Panc1 (cell line): Measurements from ENCODE around the gene LVRN. TPM values are rescaled to one million over a fixed set of nuclear protein-coding genes. Genes with fewer than 3 reads are reported as not detected.

Experiments
- ATAC-seq: fragments of 200-7000 bp; cut with Tn5 transposase; 2 replicates; pipeline ENCODE4 v1.9.1; 2020; ENCODE audit warnings: mild to moderate bottlenecking, moderate library complexity
- BruUV-seq: library from RNA; stranded (reverse); fragments of 400-500 nt; replicated peaks from 2 replicates; lab custom pipeline; 2021; lab: Mats Ljungman, UMichigan
- CTCF ChIA-PET: fragments of 300-600 bp; sonication (Branson Sonifier 250); formaldehyde crosslinking; loops from one replicate; lab custom pipeline; 2022; ENCODE audit warnings: antibody characterized with exemption; lab: Charles Lee
- POLR2A ChIA-PET: fragments of 300-600 bp; sonication (Branson Sonifier 250); formaldehyde crosslinking; loops from one replicate; lab custom pipeline; 2022; ENCODE audit warnings: antibody characterized with exemption; lab: Charles Lee
- DNase-seq: peaks from one replicate; pipeline ENCODE4 v3.0.0-alpha.2; 2010; ENCODE audit warnings: low read depth, low spot score
- H3K27ac ChIP-seq: 2 replicates; pipeline ENCODE4 v1.5.1; 2011; ENCODE audit warnings: mild to moderate bottlenecking, low read length, inconsistent platforms
- H3K27me3 ChIP-seq: fragments of 200-500 bp; sonication (Bioruptor generic); 2 replicates; pipeline ENCODE4 v1.6.0; 2014; ENCODE audit warnings: low read length, inconsistent platforms; ENCODE audit not compliant: control insufficient read depth, insufficient read depth
- H3K36me3 ChIP-seq: fragments of 200-500 bp; sonication (Bioruptor generic); 2 replicates; pipeline ENCODE4 v1.5.1; 2014; ENCODE audit warnings: inconsistent platforms, mild to moderate bottlenecking, low read length, moderate library complexity; ENCODE audit not compliant: control insufficient read depth, insufficient read depth
- H3K4me1 ChIP-seq: 2 replicates; pipeline ENCODE4 v1.5.1; 2011; ENCODE audit warnings: inconsistent platforms, mild to moderate bottlenecking, low read length, moderate library complexity; ENCODE audit not compliant: control insufficient read depth, insufficient read depth
- H3K4me3 ChIP-seq, 2 experiments: 2 replicates each; pipeline ENCODE4 v1.5.1; 2011 to 2012; ENCODE audit warnings: low read depth in 2 of 2, low read length in 2 of 2, mild to moderate bottlenecking in 2 of 2, inconsistent platforms in 1 of 2, moderate library complexity in 1 of 2
- H3K9me3 ChIP-seq: fragments of 200-500 bp; sonication (Bioruptor generic); 2 replicates; pipeline ENCODE4 v1.5.1; 2014; ENCODE audit warnings: low read depth, mild to moderate bottlenecking, inconsistent platforms, low read length, moderate library complexity; ENCODE audit not compliant: control insufficient read depth, insufficient read depth
- CTCF ChIP-seq: fragments of 450-650 bp; IDR thresholded peaks from 2 replicates; pipeline ENCODE4 v1.5.1; 2017; ENCODE audit warnings: mild to moderate bottlenecking
- POLR2AphosphoS5 ChIP-seq: IDR thresholded peaks from 2 replicates; pipeline ENCODE4 v1.6.1; 2012; ENCODE audit warnings: mild to moderate bottlenecking, low read depth, low read length, moderate library complexity
- SIN3A ChIP-seq: IDR thresholded peaks from 2 replicates; pipeline ENCODE4 v1.6.1; 2012; ENCODE audit warnings: low read depth, mild to moderate bottlenecking, low read length, moderate library complexity, borderline replicate concordance; ENCODE audit not compliant: insufficient read depth
- TCF7L2 ChIP-seq: IDR thresholded peaks from 2 replicates; pipeline ENCODE4 v1.6.1; 2011; ENCODE audit warnings: mild to moderate bottlenecking, low read depth, low read length, inconsistent platforms
- in situ Hi-C: cut with HindIII; loops from 2 replicates; pipeline ENCODE4 v1.10.0; 2016; ENCODE audit warnings: low sequenced_read_pairs, low pct_unique_long_range_greater_than_20kb
- intact Hi-C: fragments of 100-400 bp; cut with micrococcal nuclease; formaldehyde crosslinking; loops from one replicate; pipeline ENCODE4 v1.10.0; 2022; ENCODE audit not compliant: unreplicated experiment
- total RNA-seq: library from RNA; stranded (reverse); gene quantifications from one replicate; pipeline ENCODE4 v1.2.1, GENCODE V29; 2021; ENCODE audit not compliant: unreplicated experiment
- TF ChIP-seq, protein P1 (sequence below), 2 experiments: IDR thresholded peaks; 2 replicates each; pipeline ENCODE4 v1.6.1; 2011 to 2012; ENCODE audit warnings: low read depth in 2 of 2, control low read depth in 1 of 2, low read length in 1 of 2, mild to moderate bottlenecking in 1 of 2, moderate library complexity in 1 of 2; ENCODE audit not compliant: insufficient read depth in 1 of 2

LVRN gene
- total RNA-seq, 1 experiment from 2014 or later: 0.08 TPM

DNA sequence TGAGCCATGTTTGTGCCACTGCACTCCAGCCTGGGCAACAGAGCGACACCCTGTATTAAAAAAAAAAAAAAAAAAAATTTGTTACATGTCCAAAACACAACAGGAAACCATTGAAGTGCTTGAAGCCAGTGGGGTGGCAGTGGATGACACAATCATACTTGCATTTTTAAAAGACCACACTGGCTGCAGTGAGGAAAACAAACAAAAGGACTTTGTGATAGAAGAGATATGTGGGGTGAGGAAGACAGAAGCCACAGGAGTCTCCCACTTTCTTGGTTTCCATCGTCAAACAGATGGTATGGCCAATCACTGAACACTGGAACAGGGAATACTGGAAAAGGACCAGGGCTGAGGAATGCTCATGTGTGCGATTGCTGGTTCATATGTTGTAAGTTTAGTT is 101.7 kb downstream of the LVRN start:
- TF ChIP-seq POLR2AphosphoS5: no peak
- no peak for TF ChIP-seq TCF7L2
- no peak for TF ChIP-seq CTCF
- no peak for TF ChIP-seq SIN3A
- TF ChIP-seq, protein P1, sequence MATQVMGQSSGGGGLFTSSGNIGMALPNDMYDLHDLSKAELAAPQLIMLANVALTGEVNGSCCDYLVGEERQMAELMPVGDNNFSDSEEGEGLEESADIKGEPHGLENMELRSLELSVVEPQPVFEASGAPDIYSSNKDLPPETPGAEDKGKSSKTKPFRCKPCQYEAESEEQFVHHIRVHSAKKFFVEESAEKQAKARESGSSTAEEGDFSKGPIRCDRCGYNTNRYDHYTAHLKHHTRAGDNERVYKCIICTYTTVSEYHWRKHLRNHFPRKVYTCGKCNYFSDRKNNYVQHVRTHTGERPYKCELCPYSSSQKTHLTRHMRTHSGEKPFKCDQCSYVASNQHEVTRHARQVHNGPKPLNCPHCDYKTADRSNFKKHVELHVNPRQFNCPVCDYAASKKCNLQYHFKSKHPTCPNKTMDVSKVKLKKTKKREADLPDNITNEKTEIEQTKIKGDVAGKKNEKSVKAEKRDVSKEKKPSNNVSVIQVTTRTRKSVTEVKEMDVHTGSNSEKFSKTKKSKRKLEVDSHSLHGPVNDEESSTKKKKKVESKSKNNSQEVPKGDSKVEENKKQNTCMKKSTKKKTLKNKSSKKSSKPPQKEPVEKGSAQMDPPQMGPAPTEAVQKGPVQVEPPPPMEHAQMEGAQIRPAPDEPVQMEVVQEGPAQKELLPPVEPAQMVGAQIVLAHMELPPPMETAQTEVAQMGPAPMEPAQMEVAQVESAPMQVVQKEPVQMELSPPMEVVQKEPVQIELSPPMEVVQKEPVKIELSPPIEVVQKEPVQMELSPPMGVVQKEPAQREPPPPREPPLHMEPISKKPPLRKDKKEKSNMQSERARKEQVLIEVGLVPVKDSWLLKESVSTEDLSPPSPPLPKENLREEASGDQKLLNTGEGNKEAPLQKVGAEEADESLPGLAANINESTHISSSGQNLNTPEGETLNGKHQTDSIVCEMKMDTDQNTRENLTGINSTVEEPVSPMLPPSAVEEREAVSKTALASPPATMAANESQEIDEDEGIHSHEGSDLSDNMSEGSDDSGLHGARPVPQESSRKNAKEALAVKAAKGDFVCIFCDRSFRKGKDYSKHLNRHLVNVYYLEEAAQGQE (IDR thresholded peaks at IDR 0.05; ENCODE audit: insufficient read depth in 1 of 2, low read depth in 2 of 2, low read length in 1 of 2): no peak
- no TSS peak for BruUV-seq
- ChIA-PET POLR2A (no interaction called here), CTCF (no interaction called here)
- intact Hi-C loops (no loop called here), in situ Hi-C loops (no loop called here)
- ATAC-seq: no peak
- H3K9me3 ChIP-seq: no peaks in the 10 kb centered on the region
- no peaks in the 10 kb centered on the region for H3K36me3 ChIP-seq
- DNase-seq: no peak
- peaks cover 2% of the 10 kb centered on the region; the same call in 1 of the 2 replicates for H3K27me3 ChIP-seq
- no peak overlapping the region for H3K4me3 ChIP-seq
- H3K27ac ChIP-seq: no peak overlapping the region
- no peaks in the 10 kb centered on the region for H3K4me1 ChIP-seq

GRCh38 chr5:116068028-116068632 is 105.9 kb downstream of the LVRN start:
- ATAC-seq: peak; percentile 80
- Histone ChIP-seq H3K36me3 (no peaks in the 10 kb centered on the region), H3K4me3 (no peak overlapping the region), H3K27me3 (peaks cover 2% of the 10 kb centered on the region; the same call in 1 of the 2 replicates), H3K9me3 (no peaks in the 10 kb centered on the region), H3K27ac (no peak overlapping the region), H3K4me1 (no peaks in the 10 kb centered on the region)
- in situ Hi-C loops (no loop called here), intact Hi-C loops (loop anchor here (1.0 kb wide), 1 partner anchor 434 kb away; no protein-coding TSS in a partner anchor)
- TF ChIP-seq SIN3A (no peak), POLR2AphosphoS5 (no peak), CTCF (peak; percentile 78)
- TF ChIP-seq, protein P1 (IDR thresholded peaks at IDR 0.05; ENCODE audit: insufficient read depth in 1 of 2, low read depth in 2 of 2, low read length in 1 of 2): no peak
- no peak for DNase-seq
- no TSS peak for BruUV-seq
- CTCF ChIA-PET: interaction anchor here (0.6 to 0.7 kb wide), 2 partner anchors 156 to 212 kb away, joined by 3 to 6 read pairs; no protein-coding TSS in a partner anchor
- POLR2A ChIA-PET: no interaction called here
